HEK293 (cell line): ENCODE results near the gene RMC1.

Source experiments
- CTCF ChIA-PET: fragments of 350-600 bp; formaldehyde crosslinking; extraction: SDS; loops from one replicate; lab custom pipeline; 2021; ENCODE audit warnings: antibody characterized with exemption; lab: Yijun Ruan, JAX
- POLR2A ChIA-PET: fragments of 300-600 bp; formaldehyde crosslinking; extraction: SDS; loops from one replicate; lab custom pipeline; 2020; ENCODE audit warnings: antibody characterized with exemption, inconsistent platforms; lab: Yijun Ruan, JAX
- H3K27ac ChIP-seq: fragments of 200-500 bp; sonication (Bioruptor generic); 2 replicates; pipeline ENCODE4 v1.5.1; 2014; ENCODE audit warnings: low read depth, low read length, control low read depth, inconsistent platforms; ENCODE audit errors: extremely low read depth
- H3K36me3 ChIP-seq, 2 experiments: fragments of 200-500 bp in 1 of 2; sonication (Bioruptor generic) in 1 of 2; 1 replicate in 1 of 2; 2 replicates in 1 of 2; pipeline ENCODE4 v1.5.1; 2014 to 2017; ENCODE audit warnings: inconsistent platforms in 2 of 2, low read length in 2 of 2; ENCODE audit not compliant: control insufficient read depth in 2 of 2, insufficient read depth in 1 of 2
- H3K4me1 ChIP-seq: fragments of 200-500 bp; sonication (Bioruptor generic); 2 replicates; pipeline ENCODE4 v1.5.1; 2014; ENCODE audit warnings: mild to moderate bottlenecking, low read length, inconsistent platforms; ENCODE audit not compliant: control insufficient read depth, insufficient read depth
- H3K4me3 ChIP-seq: 2 replicates; pipeline ENCODE4 v1.5.1; 2011; ENCODE audit warnings: low read depth, mild to moderate bottlenecking, control low read depth, low read length, moderate library complexity
- H3K9me3 ChIP-seq: fragments of 200-500 bp; sonication (Bioruptor generic); 2 replicates; pipeline ENCODE4 v1.5.1; 2014; ENCODE audit warnings: low read depth, low read length, inconsistent platforms; ENCODE audit not compliant: control insufficient read depth, insufficient read depth
- CTCF ChIP-seq: fragments of 450-650 bp; formaldehyde crosslinking; IDR thresholded peaks from 2 replicates; pipeline ENCODE4 v1.5.1; 2016; ENCODE audit warnings: missing biosample characterization, missing genetic modification characterization
- OSR2 ChIP-seq: fragments of 450-650 bp; formaldehyde crosslinking; IDR thresholded peaks from 2 replicates; pipeline ENCODE4 v1.5.1; 2016; ENCODE audit warnings: missing biosample characterization, missing genetic modification characterization
- ZBTB10 ChIP-seq: fragments of 450-650 bp; formaldehyde crosslinking; IDR thresholded peaks from 2 replicates; pipeline ENCODE4 v1.5.1; 2016; ENCODE audit warnings: missing biosample characterization, missing genetic modification characterization
- ZBTB20 ChIP-seq: fragments of 450-650 bp; formaldehyde crosslinking; IDR thresholded peaks from 2 replicates; pipeline ENCODE4 v1.5.1; 2016; ENCODE audit warnings: missing biosample characterization, missing genetic modification characterization
- ZFP69B ChIP-seq: fragments of 450-650 bp; formaldehyde crosslinking; IDR thresholded peaks from 2 replicates; pipeline ENCODE4 v1.5.1; 2016; ENCODE audit warnings: missing biosample characterization, missing genetic modification characterization
- ZNF16 ChIP-seq: fragments of 450-650 bp; formaldehyde crosslinking; IDR thresholded peaks from 2 replicates; pipeline ENCODE4 v1.5.1; 2016; ENCODE audit warnings: low read depth, missing biosample characterization, missing genetic modification characterization
- ZNF174 ChIP-seq: fragments of 450-650 bp; formaldehyde crosslinking; IDR thresholded peaks from 2 replicates; pipeline ENCODE4 v1.5.0; 2017; ENCODE audit warnings: missing biosample characterization, mild to moderate bottlenecking, missing genetic modification characterization
- ZNF19 ChIP-seq: fragments of 450-650 bp; formaldehyde crosslinking; IDR thresholded peaks from 2 replicates; pipeline ENCODE4; 2016; ENCODE audit warnings: missing biosample characterization, missing genetic modification characterization, low read depth
- ZNF214 ChIP-seq: fragments of 450-650 bp; formaldehyde crosslinking; IDR thresholded peaks from 2 replicates; pipeline ENCODE4 v1.5.1; 2017; ENCODE audit warnings: missing biosample characterization, mild to moderate bottlenecking, missing genetic modification characterization, borderline replicate concordance
- ZNF426 ChIP-seq: fragments of 450-650 bp; formaldehyde crosslinking; IDR thresholded peaks from 2 replicates; pipeline ENCODE4 v1.5.1; 2017; ENCODE audit warnings: missing biosample characterization, missing genetic modification characterization, mild to moderate bottlenecking, inconsistent platforms, moderate library complexity
- ZNF514 ChIP-seq: fragments of 450-650 bp; formaldehyde crosslinking; IDR thresholded peaks from 2 replicates; pipeline ENCODE4 v1.5.1; 2016; ENCODE audit warnings: missing biosample characterization, missing genetic modification characterization
- ZNF530 ChIP-seq: fragments of 450-650 bp; formaldehyde crosslinking; IDR thresholded peaks from 2 replicates; pipeline ENCODE4 v1.5.1; 2016; ENCODE audit warnings: low read depth, missing biosample characterization, missing genetic modification characterization
- ZNF701 ChIP-seq: fragments of 450-650 bp; formaldehyde crosslinking; IDR thresholded peaks from 2 replicates; pipeline ENCODE4 v1.5.1; 2016; ENCODE audit warnings: missing biosample characterization, missing genetic modification characterization
- ZNF776 ChIP-seq: fragments of 450-650 bp; formaldehyde crosslinking; IDR thresholded peaks from 2 replicates; pipeline ENCODE4 v1.5.0; 2017; ENCODE audit warnings: missing biosample characterization, missing genetic modification characterization, borderline replicate concordance
- ZNF785 ChIP-seq: fragments of 450-650 bp; formaldehyde crosslinking; IDR thresholded peaks from 2 replicates; pipeline ENCODE4 v1.5.1; 2016; ENCODE audit warnings: missing biosample characterization, missing genetic modification characterization
- TF ChIP-seq, protein P1 (sequence below): fragments of 450-650 bp; formaldehyde crosslinking; conservative IDR thresholded peaks from 2 replicates; pipeline ENCODE4 v1.5.1; 2016; ENCODE audit warnings: low read depth, missing biosample characterization, missing genetic modification characterization
- TF ChIP-seq, protein P2 (sequence below): fragments of 450-650 bp; formaldehyde crosslinking; IDR thresholded peaks from 2 replicates; pipeline ENCODE4 v1.5.1; 2016; ENCODE audit warnings: missing biosample characterization, missing genetic modification characterization, borderline replicate concordance

Gene RMC1

GRCh38 chr18:23458830-23459529, 44.3 kb upstream of the RMC1 start:
- H3K4me1 ChIP-seq: peaks cover 4% of the 10 kb centered on the region; the same call in 1 of the 2 replicates
- ChIA-PET POLR2A (no interaction called here), CTCF (interaction anchor here (0.6 to 1.0 kb wide), 2 partner anchors 38 to 382 kb away, joined by 3 read pairs; no protein-coding TSS in a partner anchor)
- no peak overlapping the region for H3K27ac ChIP-seq
- no peak overlapping the region for H3K4me3 ChIP-seq
- peaks cover 10 to 40% of the 10 kb centered on the region in 2 experiments; a peak in 2 of 3 replicates for H3K36me3 ChIP-seq
- no peaks in the 10 kb centered on the region for H3K9me3 ChIP-seq
- TF ChIP-seq ZNF530 (tag by site-specific recombination) (no peak), ZNF426 (tag by site-specific recombination) (no peak), ZNF16 (tag by site-specific recombination) (no peak), ZNF701 (tag by site-specific recombination) (no peak), ZNF214 (no peak), OSR2 (no peak), CTCF (tag by site-specific recombination) (no peak), ZNF785 (tag by site-specific recombination) (no peak), ZNF174 (tag by site-specific recombination) (no peak), ZFP69B (no peak), ZNF514 (no peak), ZBTB20 (no peak), ZNF776 (no peak), ZNF19 (tag by site-specific recombination) (no peak), ZBTB10 (tag by site-specific recombination) (no peak)
- TF ChIP-seq, protein P1, sequence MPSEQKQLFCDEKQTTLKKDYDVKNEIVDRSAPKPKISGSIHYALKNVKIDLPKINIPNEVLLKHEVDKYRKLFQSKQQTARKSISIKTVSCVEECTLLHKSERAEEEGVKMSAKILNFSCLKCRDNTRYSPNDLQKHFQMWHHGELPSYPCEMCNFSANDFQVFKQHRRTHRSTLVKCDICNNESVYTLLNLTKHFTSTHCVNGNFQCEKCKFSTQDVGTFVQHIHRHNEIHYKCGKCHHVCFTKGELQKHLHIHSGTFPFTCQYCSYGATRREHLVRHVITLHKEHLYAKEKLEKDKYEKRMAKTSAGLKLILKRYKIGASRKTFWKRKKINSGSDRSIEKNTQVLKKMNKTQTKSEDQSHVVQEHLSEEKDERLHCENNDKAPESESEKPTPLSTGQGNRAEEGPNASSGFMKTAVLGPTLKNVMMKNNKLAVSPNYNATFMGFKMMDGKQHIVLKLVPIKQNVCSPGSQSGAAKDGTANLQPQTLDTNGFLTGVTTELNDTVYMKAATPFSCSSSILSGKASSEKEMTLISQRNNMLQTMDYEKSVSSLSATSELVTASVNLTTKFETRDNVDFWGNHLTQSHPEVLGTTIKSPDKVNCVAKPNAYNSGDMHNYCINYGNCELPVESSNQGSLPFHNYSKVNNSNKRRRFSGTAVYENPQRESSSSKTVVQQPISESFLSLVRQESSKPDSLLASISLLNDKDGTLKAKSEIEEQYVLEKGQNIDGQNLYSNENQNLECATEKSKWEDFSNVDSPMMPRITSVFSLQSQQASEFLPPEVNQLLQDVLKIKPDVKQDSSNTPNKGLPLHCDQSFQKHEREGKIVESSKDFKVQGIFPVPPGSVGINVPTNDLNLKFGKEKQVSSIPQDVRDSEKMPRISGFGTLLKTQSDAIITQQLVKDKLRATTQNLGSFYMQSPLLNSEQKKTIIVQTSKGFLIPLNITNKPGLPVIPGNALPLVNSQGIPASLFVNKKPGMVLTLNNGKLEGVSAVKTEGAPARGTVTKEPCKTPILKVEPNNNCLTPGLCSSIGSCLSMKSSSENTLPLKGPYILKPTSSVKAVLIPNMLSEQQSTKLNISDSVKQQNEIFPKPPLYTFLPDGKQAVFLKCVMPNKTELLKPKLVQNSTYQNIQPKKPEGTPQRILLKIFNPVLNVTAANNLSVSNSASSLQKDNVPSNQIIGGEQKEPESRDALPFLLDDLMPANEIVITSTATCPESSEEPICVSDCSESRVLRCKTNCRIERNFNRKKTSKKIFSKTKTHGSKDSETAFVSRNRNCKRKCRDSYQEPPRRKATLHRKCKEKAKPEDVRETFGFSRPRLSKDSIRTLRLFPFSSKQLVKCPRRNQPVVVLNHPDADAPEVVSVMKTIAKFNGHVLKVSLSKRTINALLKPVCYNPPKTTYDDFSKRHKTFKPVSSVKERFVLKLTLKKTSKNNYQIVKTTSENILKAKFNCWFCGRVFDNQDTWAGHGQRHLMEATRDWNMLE (tag by site-specific recombination): no peak
- TF ChIP-seq, protein P2, sequence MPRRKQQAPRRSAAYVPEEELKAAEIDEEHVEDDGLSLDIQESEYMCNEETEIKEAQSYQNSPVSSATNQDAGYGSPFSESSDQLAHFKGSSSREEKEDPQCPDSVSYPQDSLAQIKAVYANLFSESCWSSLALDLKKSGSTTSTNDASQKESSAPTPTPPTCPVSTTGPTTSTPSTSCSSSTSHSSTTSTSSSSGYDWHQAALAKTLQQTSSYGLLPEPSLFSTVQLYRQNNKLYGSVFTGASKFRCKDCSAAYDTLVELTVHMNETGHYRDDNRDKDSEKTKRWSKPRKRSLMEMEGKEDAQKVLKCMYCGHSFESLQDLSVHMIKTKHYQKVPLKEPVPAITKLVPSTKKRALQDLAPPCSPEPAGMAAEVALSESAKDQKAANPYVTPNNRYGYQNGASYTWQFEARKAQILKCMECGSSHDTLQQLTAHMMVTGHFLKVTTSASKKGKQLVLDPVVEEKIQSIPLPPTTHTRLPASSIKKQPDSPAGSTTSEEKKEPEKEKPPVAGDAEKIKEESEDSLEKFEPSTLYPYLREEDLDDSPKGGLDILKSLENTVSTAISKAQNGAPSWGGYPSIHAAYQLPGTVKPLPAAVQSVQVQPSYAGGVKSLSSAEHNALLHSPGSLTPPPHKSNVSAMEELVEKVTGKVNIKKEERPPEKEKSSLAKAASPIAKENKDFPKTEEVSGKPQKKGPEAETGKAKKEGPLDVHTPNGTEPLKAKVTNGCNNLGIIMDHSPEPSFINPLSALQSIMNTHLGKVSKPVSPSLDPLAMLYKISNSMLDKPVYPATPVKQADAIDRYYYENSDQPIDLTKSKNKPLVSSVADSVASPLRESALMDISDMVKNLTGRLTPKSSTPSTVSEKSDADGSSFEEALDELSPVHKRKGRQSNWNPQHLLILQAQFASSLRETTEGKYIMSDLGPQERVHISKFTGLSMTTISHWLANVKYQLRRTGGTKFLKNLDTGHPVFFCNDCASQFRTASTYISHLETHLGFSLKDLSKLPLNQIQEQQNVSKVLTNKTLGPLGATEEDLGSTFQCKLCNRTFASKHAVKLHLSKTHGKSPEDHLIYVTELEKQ (tag by site-specific recombination): no peak
- TF ChIP-seq, all 188 proteins: peak for 0
